ENCODE measurements around the gene FAF1.

Gene FAF1

DNA sequence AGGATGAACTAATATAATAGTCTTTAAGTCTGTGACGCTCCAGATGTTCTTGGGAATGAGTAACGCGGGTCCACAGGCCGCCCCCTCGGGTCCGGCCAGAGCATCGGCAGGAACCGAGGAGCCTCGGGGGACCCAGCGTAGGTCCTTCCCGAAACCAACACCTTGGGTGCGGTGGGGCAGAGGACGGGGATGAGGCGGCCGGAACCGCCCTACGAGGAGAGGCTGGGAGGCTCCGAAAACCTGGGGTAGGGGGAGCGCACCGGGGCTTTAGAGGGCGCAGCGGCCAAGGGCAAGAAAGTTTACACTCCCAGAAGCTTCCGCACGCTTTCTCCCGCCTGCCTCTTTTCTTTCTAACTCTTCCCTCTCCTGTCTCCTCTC, 543.9 kb downstream of the FAF1 start:
- peaks cover 32% of the 10 kb centered on the region for H3K27me3 ChIP-seq (ENCODE audit: insufficient read depth, low read depth, severe bottlenecking)
- H3K9me3 ChIP-seq (ENCODE audit: severe bottlenecking) = peaks cover 10% of the 10 kb centered on the region
- no peaks in the 10 kb centered on the region for H3K36me3 ChIP-seq
- TF ChIP-seq, protein P1, sequence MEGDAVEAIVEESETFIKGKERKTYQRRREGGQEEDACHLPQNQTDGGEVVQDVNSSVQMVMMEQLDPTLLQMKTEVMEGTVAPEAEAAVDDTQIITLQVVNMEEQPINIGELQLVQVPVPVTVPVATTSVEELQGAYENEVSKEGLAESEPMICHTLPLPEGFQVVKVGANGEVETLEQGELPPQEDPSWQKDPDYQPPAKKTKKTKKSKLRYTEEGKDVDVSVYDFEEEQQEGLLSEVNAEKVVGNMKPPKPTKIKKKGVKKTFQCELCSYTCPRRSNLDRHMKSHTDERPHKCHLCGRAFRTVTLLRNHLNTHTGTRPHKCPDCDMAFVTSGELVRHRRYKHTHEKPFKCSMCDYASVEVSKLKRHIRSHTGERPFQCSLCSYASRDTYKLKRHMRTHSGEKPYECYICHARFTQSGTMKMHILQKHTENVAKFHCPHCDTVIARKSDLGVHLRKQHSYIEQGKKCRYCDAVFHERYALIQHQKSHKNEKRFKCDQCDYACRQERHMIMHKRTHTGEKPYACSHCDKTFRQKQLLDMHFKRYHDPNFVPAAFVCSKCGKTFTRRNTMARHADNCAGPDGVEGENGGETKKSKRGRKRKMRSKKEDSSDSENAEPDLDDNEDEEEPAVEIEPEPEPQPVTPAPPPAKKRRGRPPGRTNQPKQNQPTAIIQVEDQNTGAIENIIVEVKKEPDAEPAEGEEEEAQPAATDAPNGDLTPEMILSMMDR (IDR thresholded peaks at IDR 0.05; ENCODE audit: low read depth, low read length) = no peak
- no peak overlapping the region for H3K27ac ChIP-seq
- DNase-seq = no peak
- no peak overlapping the region; the same call in 1 of the 2 replicates for H3K4me3 ChIP-seq (ENCODE audit: low read depth, low read length)

DNA sequence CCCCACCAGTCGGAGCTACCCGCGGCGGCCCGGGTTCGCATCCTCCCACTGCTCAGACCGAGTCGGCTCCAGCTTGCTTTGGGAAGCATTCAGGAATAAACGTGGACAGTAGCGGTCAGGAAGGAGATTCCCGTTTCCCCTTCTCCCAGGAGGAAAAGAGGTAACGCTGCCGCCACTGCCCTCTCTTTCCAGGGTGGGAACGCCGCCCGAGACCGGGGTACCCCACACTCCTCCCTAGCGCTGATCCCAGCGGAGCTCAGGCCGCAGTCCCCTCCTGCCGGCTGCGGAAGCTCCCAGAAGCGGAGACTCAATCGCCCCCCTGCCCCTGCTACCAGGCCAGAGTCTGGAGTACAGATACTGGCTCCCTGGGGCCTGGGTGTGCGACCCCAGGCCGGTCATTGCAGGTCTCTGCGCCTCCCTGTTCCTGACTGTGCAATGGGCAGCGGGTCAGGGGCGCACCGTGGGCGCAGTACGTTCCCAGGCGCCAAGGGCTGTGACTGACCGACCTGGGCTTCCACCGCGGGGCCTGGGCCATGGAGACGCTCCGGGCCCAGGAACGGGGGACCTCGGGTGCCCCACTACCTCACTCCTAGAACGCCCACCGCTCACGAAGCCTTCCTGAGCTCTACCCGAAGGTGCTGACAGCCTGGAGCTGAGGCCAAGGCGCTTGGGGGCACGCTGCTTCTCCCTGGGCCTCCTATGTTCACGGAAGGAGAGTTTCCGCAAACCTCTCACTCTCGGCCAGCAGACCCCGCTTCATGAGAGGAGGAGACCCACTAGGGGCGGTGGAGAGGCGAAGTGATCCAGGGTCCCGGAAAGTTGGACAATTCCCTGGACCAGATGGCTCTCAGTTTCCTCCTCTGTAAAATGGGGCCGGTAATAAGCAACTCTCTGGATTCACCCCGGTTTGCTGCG, 544.6 kb downstream of the FAF1 start:
- TF ChIP-seq, protein P1 (IDR thresholded peaks at IDR 0.05; ENCODE audit: low read depth, low read length) = no peak

DNA sequence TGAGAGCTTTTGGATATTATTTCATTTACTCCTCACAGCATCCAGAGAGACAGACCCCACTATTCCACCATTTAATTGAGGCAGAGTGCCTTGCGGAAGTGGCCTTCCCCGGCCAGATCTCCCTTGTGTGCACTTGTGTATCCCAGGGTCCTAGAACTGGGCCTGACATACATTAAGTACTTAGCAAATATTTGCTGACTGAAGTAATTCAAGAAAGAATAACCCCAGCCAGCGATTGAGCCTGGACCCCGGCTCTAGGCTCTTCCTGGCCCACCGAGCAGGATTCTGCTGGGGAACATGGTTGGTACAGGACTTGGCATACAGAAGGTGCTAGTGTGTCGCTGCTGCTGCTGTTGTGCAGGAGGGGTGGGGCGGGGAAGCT, 545.2 kb downstream of the FAF1 start:
- peaks cover 32% of the 10 kb centered on the region for H3K27me3 ChIP-seq (ENCODE audit: insufficient read depth, low read depth, severe bottlenecking)
- H3K4me3 ChIP-seq (ENCODE audit: low read depth, low read length) = no peak overlapping the region
- no peak for DNase-seq
- no peak overlapping the region for H3K27ac ChIP-seq
- TF ChIP-seq, protein P1 (IDR thresholded peaks at IDR 0.05; ENCODE audit: low read depth, low read length) = no peak
- no peaks in the 10 kb centered on the region for H3K36me3 ChIP-seq
- H3K9me3 ChIP-seq (ENCODE audit: severe bottlenecking) = peaks cover 6% of the 10 kb centered on the region

More for the DNA sequence above, 544.6 kb downstream of the FAF1 start:
- peaks cover 6% of the 10 kb centered on the region for H3K9me3 ChIP-seq (ENCODE audit: severe bottlenecking)
- H3K27me3 ChIP-seq (ENCODE audit: insufficient read depth, low read depth, severe bottlenecking) = peaks cover 32% of the 10 kb centered on the region
- DNase-seq = no peak
- no peaks in the 10 kb centered on the region for H3K36me3 ChIP-seq
- no peak overlapping the region for H3K27ac ChIP-seq
- no peak overlapping the region for H3K4me3 ChIP-seq (ENCODE audit: low read depth, low read length)

DNA sequence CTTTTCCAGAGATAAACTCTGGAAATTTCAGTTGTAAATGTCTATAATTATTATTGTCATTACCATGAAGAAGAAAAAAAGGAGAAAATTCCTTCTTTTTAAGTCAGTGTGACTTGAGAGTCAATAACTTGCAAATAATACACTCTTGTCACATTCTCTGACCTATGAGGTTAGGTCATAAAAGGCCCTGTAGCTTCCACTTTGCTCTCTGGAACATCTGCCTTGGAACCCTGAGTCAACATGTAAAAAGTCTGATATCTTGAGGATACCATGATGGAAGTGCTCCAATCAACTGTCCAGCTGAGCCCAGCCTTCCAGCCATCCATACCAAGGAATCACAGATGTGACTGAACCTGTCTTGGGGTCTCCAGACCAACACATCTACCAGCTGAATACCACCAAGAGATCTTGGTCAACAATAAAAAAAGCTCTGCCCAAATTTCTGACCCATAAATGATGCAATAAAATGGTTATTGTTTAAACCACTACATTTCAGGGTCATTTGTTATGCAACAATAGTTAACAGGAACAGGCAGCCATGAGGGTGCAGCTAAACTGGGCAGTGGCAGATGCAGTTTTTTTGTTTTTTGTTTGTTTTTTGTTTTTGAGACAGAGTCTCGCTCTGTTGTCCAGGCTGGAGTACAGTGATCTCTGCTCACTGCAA, 547.1 kb downstream of the FAF1 start:
- no peak for DNase-seq
- H3K27me3 ChIP-seq (ENCODE audit: insufficient read depth, low read depth, severe bottlenecking) = peaks cover 23% of the 10 kb centered on the region
- TF ChIP-seq, protein P1 (IDR thresholded peaks at IDR 0.05; ENCODE audit: low read depth, low read length) = no peak
- no peak overlapping the region for H3K27ac ChIP-seq
- peaks cover 6% of the 10 kb centered on the region for H3K9me3 ChIP-seq (ENCODE audit: severe bottlenecking)
- no peak overlapping the region for H3K4me3 ChIP-seq (ENCODE audit: low read depth, low read length)
- no peaks in the 10 kb centered on the region for H3K36me3 ChIP-seq

DNA sequence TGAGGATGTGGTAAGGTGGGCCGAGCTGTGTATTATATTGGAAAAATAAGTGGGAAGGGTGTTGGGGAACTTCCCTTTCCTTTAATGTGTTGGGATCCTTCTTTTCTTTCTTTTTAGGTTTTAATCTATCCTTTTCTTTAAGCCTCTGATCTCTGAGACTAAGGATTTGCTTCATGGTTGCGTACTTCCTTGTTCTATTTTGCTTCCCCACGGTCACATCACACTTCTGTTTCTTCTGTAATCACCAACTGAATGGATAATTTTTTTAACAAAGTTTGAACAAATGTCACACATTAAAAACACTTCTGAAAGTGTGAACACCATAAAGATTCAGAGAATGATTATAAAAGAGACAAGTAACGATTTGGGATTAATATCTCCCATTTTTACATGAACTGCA, 554.3 kb downstream of the FAF1 start:
- Histone ChIP-seq H3K27ac (no peak overlapping the region), H3K4me3 (ENCODE audit: low read depth, low read length) (no peak overlapping the region), H3K9me3 (ENCODE audit: severe bottlenecking) (no peaks in the 10 kb centered on the region), H3K27me3 (ENCODE audit: insufficient read depth, low read depth, severe bottlenecking) (no peaks in the 10 kb centered on the region), H3K36me3 (no peaks in the 10 kb centered on the region)
- TF ChIP-seq, protein P1 (IDR thresholded peaks at IDR 0.05; ENCODE audit: low read depth, low read length) = no peak
- no peak for DNase-seq
